Daoy (cell line): ENCODE data around the gene UQCR11. TPM values are rescaled to one million over a fixed set of nuclear protein-coding genes. Genes with fewer than 3 reads are reported as not detected.

Experiments used
- DNase-seq: peaks from one replicate; pipeline ENCODE4 v3.0.0-alpha.2; 2015; ENCODE audit warnings: low read depth
- total RNA-seq: library from RNA; depleted of rRNA; stranded (reverse); fragments of >200 nt; shearing (Covaris generic); gene quantifications from 2 replicates; pipeline ENCODE4 v1.2.3, GENCODE V29; 2014

The UQCR11 gene
- total RNA-seq, 1 experiment from 2014 or later: 85.5 TPM

GRCh38 chr19:1636325-1637236, 31.3 kb upstream of the UQCR11 start:
- no peak for DNase-seq

GRCh38 chr19:1634938-1635243, 29.6 kb upstream of the UQCR11 start:
- no peak for DNase-seq

GRCh38 chr19:1634242-1634937, 29.1 kb upstream of the UQCR11 start:
- DNase-seq: no peak

- DNase-seq: no peak
Observed at GRCh38 chr19:1633269-1633826, 28.1 kb upstream of the UQCR11 start.

GRCh38 chr19:1632462-1633268, 27.4 kb upstream of the UQCR11 start:
- DNase-seq: no peak

GRCh38 chr19:1631557-1632100, 26.4 kb upstream of the UQCR11 start:
- DNase-seq: no peak

GRCh38 chr19:1630811-1631210, 25.5 kb upstream of the UQCR11 start:
- DNase-seq: no peak

- DNase-seq: no peak
Observed at GRCh38 chr19:1630012-1630411, 24.8 kb upstream of the UQCR11 start.

- DNase-seq: no peak
Observed at GRCh38 chr19:1629256-1629808, 24.1 kb upstream of the UQCR11 start.

GRCh38 chr19:1627194-1627593, 21.9 kb upstream of the UQCR11 start:
- no peak for DNase-seq

GRCh38 chr19:1626417-1627010, 21.3 kb upstream of the UQCR11 start:
- no peak for DNase-seq

- DNase-seq: peak; percentile 52
Observed at GRCh38 chr19:1624458-1624857, 19.2 kb upstream of the UQCR11 start.

GRCh38 chr19:1622541-1622940, 17.3 kb upstream of the UQCR11 start:
- no peak for DNase-seq

GRCh38 chr19:1622007-1622406, 16.7 kb upstream of the UQCR11 start:
- no peak for DNase-seq

- DNase-seq: no peak
Observed at GRCh38 chr19:1621574-1621973, 16.3 kb upstream of the UQCR11 start.

- DNase-seq: no peak
Observed at GRCh38 chr19:1621021-1621420, 15.8 kb upstream of the UQCR11 start.

GRCh38 chr19:1620502-1620901, 15.2 kb upstream of the UQCR11 start:
- no peak for DNase-seq

GRCh38 chr19:1619703-1620102, 14.4 kb upstream of the UQCR11 start:
- DNase-seq: no peak

- DNase-seq: no peak
Observed at GRCh38 chr19:1619094-1619439, 13.8 kb upstream of the UQCR11 start.

GRCh38 chr19:1618157-1619093, 13.2 kb upstream of the UQCR11 start:
- DNase-seq: peak; percentile 42
